GM19099 (cell line): Measurements from ENCODE around the gene SPATS2.
A peak's percentile ranks its signal among the peaks of the same experiment; 100 is the strongest.

Source experiments
- POLR2A ChIP-seq: IDR thresholded peaks from 3 replicates; pipeline ENCODE4 v1.6.1; 2011; ENCODE audit warnings: low read depth; ENCODE audit not compliant: insufficient read length; ENCODE audit errors: extremely low read depth

SPATS2 gene

DNA sequence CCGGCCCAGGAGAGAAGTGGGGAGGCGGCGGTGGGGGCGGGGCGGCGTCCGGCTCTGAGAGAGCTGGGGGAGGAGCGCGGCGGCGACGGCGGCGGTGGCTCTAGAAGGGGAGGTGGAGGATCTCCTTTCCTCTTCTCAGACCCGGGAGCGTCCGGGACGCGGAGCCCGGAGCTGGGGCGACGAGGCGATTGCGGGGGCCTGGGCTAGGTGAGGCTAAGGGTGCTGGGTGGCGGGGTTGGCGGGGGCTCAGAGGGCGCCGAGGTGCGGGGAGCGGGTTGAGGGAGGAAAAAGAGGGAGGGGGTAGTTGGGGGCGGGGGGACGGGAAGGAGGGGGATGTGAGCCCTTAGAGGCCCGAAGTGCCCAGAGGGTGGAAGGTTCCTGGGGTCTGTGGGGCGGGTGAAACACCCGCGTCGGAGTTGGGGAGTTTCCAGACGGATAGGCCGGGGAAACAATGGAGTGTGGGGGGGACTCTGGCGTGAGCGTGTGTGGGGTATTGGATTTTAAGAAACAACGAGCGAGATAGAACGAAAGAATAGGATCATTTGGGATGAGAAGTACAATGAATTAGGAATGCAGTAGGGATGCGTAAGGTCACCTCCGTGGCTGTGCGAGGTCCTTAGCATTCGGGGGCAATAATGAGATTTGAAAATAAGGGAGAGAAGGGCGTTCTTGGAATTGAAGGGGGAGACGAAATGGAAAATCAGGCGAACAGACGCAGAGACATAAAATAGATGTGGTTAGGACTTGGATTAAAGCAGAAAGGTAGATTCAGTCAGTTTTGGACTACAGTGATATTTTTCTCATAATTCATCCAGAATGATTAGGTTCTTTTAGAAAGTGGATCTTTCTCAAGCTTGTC lies at the start of gene SPATS2:
SPATS2 (plus strand) TSS at position 82 of the 859 bp plus-strand sequence. CDS start 93,551 bp downstream, outside the sequence.
- TF ChIP-seq POLR2A = peak; percentile 78

DNA sequence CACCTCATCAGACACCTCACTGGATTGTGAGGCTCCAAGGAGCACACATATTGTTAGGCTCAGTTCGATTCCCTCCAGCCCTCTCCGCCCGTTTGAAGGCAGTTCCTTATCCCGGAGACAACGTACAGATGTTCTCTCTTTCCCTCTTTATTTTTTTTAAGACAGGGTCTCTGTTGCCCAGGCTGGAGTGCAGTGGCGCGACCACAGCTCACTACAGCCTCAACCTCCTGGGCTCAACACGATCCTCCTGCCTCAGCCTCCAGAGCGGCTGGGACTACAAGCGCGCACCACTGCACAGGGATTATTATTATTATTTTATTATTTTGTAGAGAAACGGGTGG lies 44.9 kb upstream of the SPATS2 start:
- TF ChIP-seq POLR2A = no peak

DNA sequence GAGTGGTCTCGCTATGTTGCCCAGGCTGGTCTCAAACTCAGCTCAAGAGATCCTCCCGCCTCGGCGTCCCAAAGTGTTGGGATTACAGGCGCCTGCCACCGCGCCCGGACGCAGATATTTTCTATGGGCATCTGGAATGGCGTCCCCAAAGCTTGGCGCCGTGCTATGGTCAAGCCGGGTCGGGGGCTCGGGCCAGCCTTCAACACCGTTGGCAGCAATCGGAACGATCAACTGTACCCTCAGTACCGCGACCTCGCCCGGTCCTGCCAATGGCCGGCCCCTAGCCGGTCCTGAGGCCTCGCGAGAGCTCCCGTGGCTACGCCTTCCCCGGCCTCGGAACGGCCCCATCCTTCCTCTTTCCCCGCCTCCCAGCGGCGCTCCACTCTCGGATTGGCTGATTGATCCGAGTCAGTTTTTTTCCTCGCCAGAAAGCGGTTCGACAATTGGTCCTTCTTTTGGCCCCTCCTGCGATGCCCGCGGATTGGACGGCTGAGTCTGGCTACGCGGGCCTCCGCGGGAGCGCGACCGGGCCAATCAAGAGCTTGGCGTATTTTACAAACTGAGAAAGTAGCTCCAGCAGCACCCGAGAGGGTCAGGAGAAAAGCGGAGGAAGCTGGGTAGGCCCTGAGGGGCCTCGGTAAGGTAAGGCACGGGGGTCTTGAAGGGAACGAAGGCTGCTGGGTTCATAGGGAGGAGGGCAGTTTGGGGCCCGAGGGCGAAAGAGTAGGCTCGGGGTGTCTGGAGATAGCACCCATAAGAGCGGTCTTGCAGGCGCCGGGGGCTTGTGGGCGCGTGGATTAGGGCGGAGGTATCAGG lies 44.3 kb upstream of the SPATS2 start, which contains the start of gene TROAP:
TROAP (plus strand) TSS at position 548 of the 816 bp plus-strand sequence. CDS start 354 bp downstream, outside the sequence.
- peak; percentile 83 for TF ChIP-seq POLR2A

DNA sequence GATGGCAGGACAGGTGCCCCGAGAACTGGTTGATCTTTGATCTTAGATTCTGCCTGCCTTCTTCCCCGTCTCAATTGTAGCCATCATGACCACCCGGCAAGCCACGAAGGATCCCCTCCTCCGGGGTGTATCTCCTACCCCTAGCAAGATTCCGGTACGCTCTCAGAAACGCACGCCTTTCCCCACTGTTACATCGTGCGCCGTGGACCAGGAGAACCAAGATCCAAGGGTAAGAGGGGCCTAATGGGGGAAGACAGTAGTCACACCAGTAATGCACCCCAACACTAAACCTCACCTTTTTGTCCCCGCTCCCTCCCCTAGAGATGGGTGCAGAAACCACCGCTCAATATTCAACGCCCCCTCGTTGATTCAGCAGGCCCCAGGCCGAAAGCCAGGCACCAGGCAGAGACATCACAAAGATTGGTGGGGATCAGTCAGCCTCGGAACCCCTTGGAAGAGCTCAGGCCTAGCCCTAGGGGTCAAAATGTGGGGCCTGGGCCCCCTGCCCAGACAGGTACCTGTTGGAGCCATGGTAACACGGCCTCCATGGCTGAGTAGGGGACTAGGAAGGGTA lies 43.7 kb upstream of the SPATS2 start:
- TF ChIP-seq POLR2A = no peak

DNA sequence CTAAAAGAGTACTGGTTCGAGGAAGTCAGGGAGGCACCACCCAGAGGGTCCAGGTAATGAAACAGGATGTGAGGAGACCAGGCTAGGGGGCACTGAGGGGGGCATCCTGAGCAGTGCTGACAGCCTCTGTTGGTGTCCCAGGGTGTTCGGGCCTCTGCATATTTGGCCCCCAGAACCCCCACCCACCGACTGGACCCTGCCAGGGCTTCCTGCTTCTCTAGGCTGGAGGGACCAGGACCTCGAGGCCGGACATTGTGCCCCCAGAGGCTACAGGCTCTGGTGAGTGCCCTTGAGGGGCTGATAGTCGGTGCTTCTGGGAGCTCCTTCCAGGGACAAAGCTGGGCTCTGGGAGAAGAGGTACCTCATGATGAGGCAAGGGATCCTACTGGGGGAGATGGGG lies 41.7 kb upstream of the SPATS2 start:
- TF ChIP-seq POLR2A = peak; percentile 19

DNA sequence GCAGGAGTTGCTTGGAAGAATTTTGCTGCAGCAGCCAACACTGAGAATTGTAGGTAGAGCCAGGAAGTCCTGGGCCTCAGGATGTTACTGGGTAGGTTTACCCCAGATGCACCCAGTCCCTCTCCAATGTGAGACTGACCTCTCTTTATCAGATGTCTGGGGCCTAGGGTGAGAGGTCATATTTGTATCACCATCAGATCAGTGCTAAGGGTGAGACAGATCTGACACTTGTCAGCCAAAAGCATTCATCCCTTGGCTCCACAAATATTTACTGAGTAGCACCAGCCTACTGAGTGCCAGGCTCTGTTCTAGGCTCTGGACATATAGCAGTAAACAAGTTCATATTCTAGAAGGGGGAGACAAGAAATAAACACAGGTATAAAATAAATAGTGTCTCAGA lies 39.9 kb upstream of the SPATS2 start:
- TF ChIP-seq POLR2A = no peak

DNA sequence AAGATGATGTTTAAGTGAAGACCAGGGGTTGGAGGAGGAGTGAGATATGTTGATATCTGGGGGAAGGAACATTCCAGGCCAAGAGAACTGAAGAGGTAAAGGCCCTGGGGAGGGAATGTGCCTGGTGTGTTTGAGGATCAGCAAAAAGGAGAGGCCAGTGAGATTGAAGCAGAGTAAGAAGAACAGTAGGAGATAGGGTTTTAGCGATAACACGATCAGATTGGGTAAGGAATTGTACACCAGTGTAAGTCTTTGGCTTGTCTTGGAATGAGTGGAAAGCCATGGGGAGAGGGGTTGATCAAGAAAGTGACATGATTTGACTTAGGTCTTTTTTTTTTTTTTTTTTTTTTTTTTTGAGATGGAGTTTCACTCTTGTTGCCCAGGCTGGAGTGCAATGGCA lies 39.4 kb upstream of the SPATS2 start:
- TF ChIP-seq POLR2A = no peak

DNA sequence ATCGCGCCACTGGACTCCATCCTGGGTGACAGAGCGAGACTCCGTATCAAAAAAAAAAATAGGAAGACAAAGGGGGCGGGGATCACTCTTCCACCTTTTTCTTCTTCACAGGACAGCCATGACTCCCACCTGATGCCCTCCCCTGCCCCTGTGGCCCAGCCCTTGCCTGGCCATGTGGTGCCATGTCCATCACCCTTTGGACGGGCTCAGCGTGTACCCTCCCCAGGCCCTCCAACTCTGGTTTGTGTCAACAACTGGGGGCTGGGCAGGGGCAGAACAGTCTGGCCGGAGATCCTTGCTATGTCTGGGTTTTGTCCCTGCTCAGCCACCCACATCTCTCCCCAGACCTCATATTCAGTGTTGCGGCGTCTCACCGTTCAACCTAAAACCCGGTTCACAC lies 38.4 kb upstream of the SPATS2 start:
- TF ChIP-seq POLR2A = no peak

DNA sequence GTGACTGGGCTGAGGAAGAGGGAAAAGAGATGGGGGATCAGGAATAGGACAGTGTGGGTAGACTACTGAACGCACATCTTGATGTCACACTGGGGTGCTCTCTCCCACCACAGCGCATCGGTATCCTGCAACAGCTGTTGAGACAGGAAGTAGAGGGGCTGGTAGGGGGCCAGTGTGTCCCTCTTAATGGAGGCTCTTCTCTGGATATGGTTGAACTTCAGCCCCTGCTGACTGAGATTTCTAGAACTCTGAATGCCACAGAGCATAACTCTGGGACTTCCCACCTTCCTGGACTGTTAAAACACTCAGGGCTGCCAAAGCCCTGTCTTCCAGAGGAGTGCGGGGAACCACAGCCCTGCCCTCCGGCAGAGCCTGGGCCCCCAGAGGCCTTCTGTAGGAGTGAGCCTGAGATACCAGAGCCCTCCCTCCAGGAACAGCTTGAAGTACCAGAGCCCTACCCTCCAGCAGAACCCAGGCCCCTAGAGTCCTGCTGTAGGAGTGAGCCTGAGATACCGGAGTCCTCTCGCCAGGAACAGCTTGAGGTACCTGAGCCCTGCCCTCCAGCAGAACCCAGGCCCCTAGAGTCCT lies 37.1 kb upstream of the SPATS2 start:
- no peak for TF ChIP-seq POLR2A

DNA sequence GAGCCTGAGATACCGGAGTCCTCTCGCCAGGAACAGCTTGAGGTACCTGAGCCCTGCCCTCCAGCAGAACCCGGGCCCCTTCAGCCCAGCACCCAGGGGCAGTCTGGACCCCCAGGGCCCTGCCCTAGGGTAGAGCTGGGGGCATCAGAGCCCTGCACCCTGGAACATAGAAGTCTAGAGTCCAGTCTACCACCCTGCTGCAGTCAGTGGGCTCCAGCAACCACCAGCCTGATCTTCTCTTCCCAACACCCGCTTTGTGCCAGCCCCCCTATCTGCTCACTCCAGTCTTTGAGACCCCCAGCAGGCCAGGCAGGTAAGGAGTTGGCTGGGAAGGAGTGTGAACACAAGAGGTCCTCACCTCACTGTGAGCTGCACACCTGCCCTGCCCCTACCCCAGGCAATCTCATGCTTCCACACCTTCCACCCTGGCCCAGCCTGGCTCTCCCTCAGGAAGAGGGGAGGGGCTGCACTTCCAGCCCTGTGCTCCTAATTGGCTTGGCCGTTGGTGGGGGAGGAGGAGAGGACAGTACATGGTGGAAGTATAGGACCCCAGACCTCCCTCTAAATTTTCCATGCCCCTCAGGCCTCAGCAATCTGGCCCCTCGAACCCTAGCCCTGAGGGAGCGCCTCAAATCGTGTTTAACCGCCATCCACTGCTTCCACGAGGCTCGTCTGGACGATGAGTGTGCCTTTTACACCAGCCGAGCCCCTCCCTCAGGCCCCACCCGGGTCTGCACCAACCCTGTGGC lies 36.5 kb upstream of the SPATS2 start:
- TF ChIP-seq POLR2A = no peak

DNA sequence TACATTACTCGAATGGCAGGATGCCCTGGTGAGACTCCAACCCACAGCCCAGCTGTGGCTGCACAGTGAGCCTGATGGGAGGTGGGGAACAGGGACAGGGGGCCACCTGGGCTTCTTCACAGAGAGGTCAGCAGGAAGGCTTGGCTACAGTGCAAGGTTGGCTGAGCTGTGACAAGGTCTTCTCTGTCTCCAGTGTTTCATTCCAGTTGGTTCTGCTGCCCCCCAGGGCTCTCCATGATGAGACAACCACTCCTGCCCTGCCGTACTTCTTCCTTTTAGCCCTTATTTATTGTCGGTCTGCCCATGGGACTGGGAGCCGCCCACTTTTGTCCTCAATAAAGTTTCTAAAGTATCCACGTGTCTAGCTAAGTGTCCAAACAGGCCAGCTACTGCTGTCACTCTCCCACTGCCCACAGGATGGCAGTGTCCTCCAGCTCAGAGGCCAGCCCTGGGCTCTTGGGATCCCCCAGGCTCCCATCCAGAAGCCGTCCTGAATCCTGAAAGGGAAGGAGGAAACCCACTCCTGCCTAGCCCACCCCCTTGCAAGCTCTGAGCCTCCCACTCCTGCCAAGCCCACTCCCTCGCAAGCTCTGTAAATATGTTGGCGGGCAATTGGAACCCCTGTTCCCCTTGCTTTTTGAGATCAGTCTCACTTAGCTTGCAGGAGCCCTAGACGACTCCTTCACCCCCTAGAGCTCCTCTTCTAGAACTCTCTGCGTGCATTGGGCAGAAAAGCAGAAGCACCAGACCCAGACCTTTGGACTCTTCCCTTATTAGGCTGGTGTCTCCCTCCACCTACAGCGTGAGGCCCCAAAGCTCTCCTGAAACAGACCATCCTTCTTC lies 35.7 kb upstream of the SPATS2 start:
- no peak for TF ChIP-seq POLR2A

DNA sequence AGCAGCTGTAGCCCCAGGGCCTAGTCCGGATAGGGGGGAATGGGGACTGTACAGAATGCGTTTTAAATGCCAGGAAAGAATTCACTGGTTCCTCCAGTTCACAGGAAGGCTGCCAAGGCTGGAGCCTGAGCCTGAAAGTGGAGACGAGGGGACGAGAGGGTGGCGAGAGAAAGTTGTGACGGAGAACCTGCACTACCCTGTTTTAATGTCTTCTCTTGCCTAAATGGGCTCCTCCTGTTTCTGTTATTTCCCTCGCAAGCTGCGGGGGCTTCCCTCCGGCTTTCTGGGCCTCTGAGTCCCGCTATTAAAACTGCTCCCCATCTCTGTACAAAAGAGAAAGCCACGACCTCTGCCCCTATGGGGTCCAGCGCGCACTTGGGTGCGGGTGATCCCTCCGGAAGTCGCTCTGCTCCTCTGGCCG lies 34.8 kb upstream of the SPATS2 start:
- no peak for TF ChIP-seq POLR2A

DNA sequence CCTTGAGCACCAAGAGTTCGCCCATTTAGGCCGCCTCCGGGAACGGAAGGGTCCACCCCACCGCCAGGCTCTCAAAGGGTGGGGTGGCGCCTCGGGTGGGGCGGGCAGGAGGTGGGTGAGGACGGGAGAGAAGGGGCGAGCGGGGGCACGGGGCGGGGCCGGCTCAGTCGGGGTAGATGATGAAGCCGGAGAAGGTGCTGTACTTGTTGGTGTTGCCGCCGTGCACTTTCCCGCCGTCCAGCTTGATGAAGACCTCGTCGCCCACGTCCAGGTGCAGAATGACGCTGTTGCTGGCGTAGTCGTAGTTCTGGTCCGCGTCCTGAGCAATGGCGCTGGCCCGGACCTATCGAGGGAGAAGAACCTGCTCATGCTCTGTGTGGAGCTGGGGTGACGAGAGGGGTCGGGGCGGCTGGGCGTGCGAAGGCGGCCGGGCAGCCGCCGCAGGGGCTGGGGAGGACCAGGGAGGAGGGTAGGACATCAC lies 34.3 kb upstream of the SPATS2 start:
- no peak for TF ChIP-seq POLR2A
